HCT116 (cell line): ENCODE results near the gene ZCCHC13. TPM values are rescaled to one million over a fixed set of nuclear protein-coding genes. Genes with fewer than 3 reads are reported as not detected.

Source experiments
- ATAC-seq: fragments of 200-7000 bp; cut with Tn5 transposase; 2 replicates; pipeline ENCODE4 v1.9.1; 2020; ENCODE audit warnings: mild to moderate bottlenecking, moderate library complexity
- BruUV-seq: library from RNA; stranded (reverse); fragments of 400-500 nt; replicated peaks from 2 replicates; lab custom pipeline; 2021; lab: Mats Ljungman, UMichigan
- CTCF ChIA-PET: fragments of 300-600 bp; sonication (Branson Sonifier 250); formaldehyde crosslinking; loops from one replicate; lab custom pipeline; 2021; ENCODE audit warnings: antibody characterized with exemption; lab: Charles Lee
- POLR2A ChIA-PET: fragments of 300-600, 350-600 bp; sonication (Branson Sonifier 250); formaldehyde crosslinking; loops from one replicate; lab custom pipeline; 2021; ENCODE audit warnings: antibody characterized with exemption; lab: Charles Lee
- RAD21 ChIA-PET, 2 experiments: fragments of 300-600 bp; sonication (Branson Sonifier 250); formaldehyde crosslinking; loops; one replicate each; lab custom pipeline; 2023; ENCODE audit warnings: low total read pairs in 2 of 2; ENCODE audit not compliant: uncharacterized antibody in 2 of 2, unreplicated experiment in 2 of 2, low non-redundant PET in 1 of 2; lab: Charles Lee
- DNase-seq: peaks from one replicate; pipeline ENCODE4 v3.0.0-alpha.2; 2010; ENCODE audit warnings: low read depth, low spot score
- H2AFZ ChIP-seq: fragments of 200-600 bp; shearing (Covaris generic), sonication (generic); 2 replicates; pipeline ENCODE4 v1.6.1; 2017; ENCODE audit warnings: low read depth, mixed run types, mixed read lengths, antibody characterized with exemption, low read length; ENCODE audit not compliant: poor library complexity, severe bottlenecking
- H3K27ac ChIP-seq: 2 replicates; pipeline ENCODE4 v1.5.1; 2012; ENCODE audit warnings: low read depth, low read length
- H3K27me3 ChIP-seq: fragments of 200-600 bp; sonication (generic); 2 replicates; pipeline ENCODE4 v1.6.1; 2016; ENCODE audit warnings: mixed run types, low read length, mixed read lengths; ENCODE audit not compliant: insufficient read depth
- H3K36me3 ChIP-seq, 2 experiments: fragments of 200-500 bp in 1 of 2; fragments of 200-600 bp in 1 of 2; sonication (Bioruptor generic) in 1 of 2; sonication (generic) in 1 of 2; 2 replicates each; pipeline versions ENCODE4 v1.5.1 to v1.6.1; 2014 to 2016; ENCODE audit warnings: low read length in 2 of 2, inconsistent platforms in 1 of 2, mixed read lengths in 1 of 2, mixed run types in 1 of 2; ENCODE audit not compliant: insufficient read depth in 2 of 2, control insufficient read depth in 1 of 2
- H3K4me1 ChIP-seq, 2 experiments: fragments of 200-600 bp in 1 of 2; sonication (generic) in 1 of 2; 2 replicates each; pipeline versions ENCODE4 v1.5.1 to v1.6.1; 2012 to 2017; ENCODE audit warnings: low read length in 2 of 2, inconsistent platforms in 1 of 2, mild to moderate bottlenecking in 1 of 2, mixed read lengths in 1 of 2, mixed run types in 1 of 2, moderate library complexity in 1 of 2; ENCODE audit not compliant: insufficient read depth in 2 of 2, control insufficient read depth in 1 of 2
- H3K4me2 ChIP-seq: fragments of 200-600 bp; sonication (generic); 2 replicates; pipeline ENCODE4 v1.6.1; 2017; ENCODE audit warnings: mixed run types, low read length, mixed read lengths
- H3K4me3 ChIP-seq, 2 experiments: fragments of 200-600 bp in 1 of 2; sonication (generic) in 1 of 2; replicated peaks in 1 of 2; 2 replicates each; pipeline ENCODE4 v1.5.1; 2011 to 2016; ENCODE audit warnings: low read length in 2 of 2, control low read depth in 1 of 2, low read depth in 1 of 2, mild to moderate bottlenecking in 1 of 2, mixed read lengths in 1 of 2, mixed run types in 1 of 2
- H3K79me2 ChIP-seq: fragments of 200-600 bp; sonication (generic); 2 replicates; pipeline ENCODE4 v1.6.1; 2017; ENCODE audit warnings: mild to moderate bottlenecking, mixed run types, low read length, moderate library complexity, mixed read lengths; ENCODE audit not compliant: insufficient read depth
- H3K9ac ChIP-seq: fragments of 200-600 bp; sonication (generic); 2 replicates; pipeline ENCODE4 v1.6.1; 2016; ENCODE audit warnings: low read length, mixed read lengths
- H3K9me2 ChIP-seq: fragments of 200-600 bp; sonication (generic), shearing (Covaris generic); 2 replicates; pipeline ENCODE4 v1.6.1; 2017; ENCODE audit warnings: mixed run types, mild to moderate bottlenecking, moderate library complexity; ENCODE audit not compliant: insufficient read depth
- H3K9me3 ChIP-seq, 2 experiments: fragments of 200-500 bp in 1 of 2; fragments of 200-600 bp in 1 of 2; sonication (Bioruptor generic) in 1 of 2; sonication (generic) in 1 of 2; 2 replicates each; pipeline ENCODE4 v1.6.1; 2014 to 2017; ENCODE audit warnings: low read length in 2 of 2, mixed read lengths in 2 of 2, inconsistent platforms in 1 of 2, low read depth in 1 of 2, mild to moderate bottlenecking in 1 of 2, mixed run types in 1 of 2, moderate library complexity in 1 of 2; ENCODE audit not compliant: control insufficient read depth in 1 of 2, insufficient read depth in 1 of 2
- H4K20me1 ChIP-seq: fragments of 200-600 bp; sonication (generic), shearing (Covaris generic); 2 replicates; pipeline ENCODE4 v1.6.1; 2017; ENCODE audit warnings: mixed run types, mild to moderate bottlenecking, moderate library complexity; ENCODE audit not compliant: insufficient read depth
- CBX3 ChIP-seq: IDR thresholded peaks from 2 replicates; pipeline ENCODE4 v1.6.1; 2012; ENCODE audit warnings: low read depth
- CEBPB ChIP-seq: IDR thresholded peaks from 2 replicates; pipeline ENCODE4 v1.6.1; 2012; ENCODE audit warnings: low read depth
- CTCF ChIP-seq, 3 experiments: fragments of 200-600 bp in 1 of 3; sonication (generic) in 1 of 3; IDR thresholded peaks in 2 of 3; conservative IDR thresholded peaks in 1 of 3; 2 replicates each; pipeline ENCODE4 v1.5.1; 2012 to 2017; ENCODE audit warnings: low read depth in 2 of 3, low read length in 2 of 3, antibody characterized with exemption in 1 of 3, borderline replicate concordance in 1 of 3, control low read depth in 1 of 3, mild to moderate bottlenecking in 1 of 3, mixed read lengths in 1 of 3, mixed run types in 1 of 3, moderate library complexity in 1 of 3; ENCODE audit not compliant: insufficient read depth in 1 of 3
- EGR1 ChIP-seq: IDR thresholded peaks from 2 replicates; pipeline ENCODE4 v1.6.1; 2012; ENCODE audit warnings: low read depth
- EZH2 ChIP-seq: fragments of 200-600 bp; sonication (generic); IDR thresholded peaks from 2 replicates; pipeline ENCODE4 v1.6.1; 2017; ENCODE audit warnings: antibody characterized with exemption, mixed run types
- EZH2phosphoT487 ChIP-seq: fragments of 200-600 bp; IDR thresholded peaks from 2 replicates; pipeline ENCODE4 v1.6.1; 2018; ENCODE audit warnings: antibody characterized with exemption, borderline replicate concordance
- FOSL1 ChIP-seq: IDR thresholded peaks from 2 replicates; pipeline ENCODE4 v1.6.1; 2012; ENCODE audit warnings: low read depth
- POLR2A ChIP-seq: IDR thresholded peaks from 2 replicates; pipeline ENCODE4 v1.7.0; 2011; ENCODE audit warnings: borderline replicate concordance; ENCODE audit not compliant: insufficient read depth, insufficient read length; ENCODE audit errors: extremely low read depth
- POLR2AphosphoS5 ChIP-seq: IDR thresholded peaks from 2 replicates; pipeline ENCODE4 v1.6.1; 2011; ENCODE audit warnings: mild to moderate bottlenecking, low read depth, low read length, moderate library complexity
- RAD21 ChIP-seq: IDR thresholded peaks from 2 replicates; pipeline ENCODE4 v1.6.1; 2012; ENCODE audit warnings: low read depth, mild to moderate bottlenecking
- SP1 ChIP-seq: IDR thresholded peaks from 2 replicates; pipeline ENCODE4 v1.6.1; 2012; ENCODE audit warnings: low read depth
- SRF ChIP-seq: IDR thresholded peaks from 2 replicates; pipeline ENCODE4 v1.6.1; 2012; ENCODE audit warnings: low read depth
- TCF7L2 ChIP-seq: IDR thresholded peaks from 2 replicates; pipeline ENCODE4 v1.7.0; 2011; ENCODE audit warnings: borderline replicate concordance, inconsistent platforms; ENCODE audit not compliant: insufficient read depth, insufficient read length; ENCODE audit errors: extremely low read depth
- YY1 ChIP-seq: IDR thresholded peaks from 2 replicates; pipeline ENCODE4 v1.6.1; 2011; ENCODE audit warnings: low read length, low read depth, moderate library complexity, mild to moderate bottlenecking; ENCODE audit not compliant: insufficient replicate concordance; ENCODE audit errors: extremely low read depth
- ZNF274 ChIP-seq: fragments of 200-500 bp; sonication (Bioruptor generic); IDR thresholded peaks from 2 replicates; pipeline ENCODE4 v1.6.1; 2014; ENCODE audit warnings: mild to moderate bottlenecking, low read depth, low read length, inconsistent platforms
- intact Hi-C: fragments of 100-400 bp; cut with micrococcal nuclease; formaldehyde crosslinking; loops from 2 replicates; pipeline ENCODE4 v1.10.0; 2022
- total RNA-seq: library from RNA; stranded (reverse); gene quantifications from one replicate; pipeline ENCODE4 v1.2.1, GENCODE V29; 2021; ENCODE audit not compliant: unreplicated experiment
- TF ChIP-seq, protein P1 (sequence below): IDR thresholded peaks from 2 replicates; pipeline ENCODE4 v1.6.1; 2012
- TF ChIP-seq, protein P2 (sequence below): IDR thresholded peaks from 2 replicates; pipeline ENCODE4 v1.6.1; 2012

The ZCCHC13 gene
- total RNA-seq, 1 experiment from 2014 or later, result not detected

DNA sequence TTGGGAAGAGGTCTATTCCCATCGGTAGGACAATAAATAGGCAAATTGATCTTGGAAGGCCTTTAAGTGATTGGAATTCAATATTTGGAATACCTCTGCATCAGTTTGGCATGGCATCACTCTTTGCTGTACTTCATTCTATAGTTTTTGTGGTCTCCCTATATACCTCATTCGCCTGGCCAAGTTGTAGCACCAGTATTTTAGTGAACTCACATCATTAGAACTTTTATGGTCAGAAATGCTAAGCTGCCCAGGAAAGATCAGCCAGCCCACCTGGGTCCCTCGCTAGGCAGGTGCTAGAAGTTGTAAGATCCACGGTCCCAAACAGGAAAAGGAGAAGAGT, 40.3 kb downstream of the ZCCHC13 start:
- H3K4me1 ChIP-seq, result peaks cover 3 to 10% of the 10 kb centered on the region in 2 experiments; a peak in 1 of 4 replicates
- DNase-seq, result no peak
- ChIA-PET RAD21 (no interaction called here), POLR2A (no interaction called here), CTCF (interaction anchor here (1.0 to 2.3 kb wide), 3 partner anchors 9 to 488 kb away, joined by 3 to 8 read pairs (median 3); no protein-coding TSS in a partner anchor)
- intact Hi-C loops, result loop anchor here (1.0 to 10.0 kb wide), 5 partner anchors 99 to 489 kb away; no protein-coding TSS in a partner anchor
- ATAC-seq, result no peak
- no peak overlapping the region for H2AFZ ChIP-seq
- no peaks in the 10 kb centered on the region for H3K79me2 ChIP-seq
- H3K9me2 ChIP-seq, result no peaks in the 10 kb centered on the region
- no peak for TF ChIP-seq YY1
- no peak for TF ChIP-seq ZNF274
- TF ChIP-seq POLR2AphosphoS5, result no peak
- TF ChIP-seq EZH2phosphoT487, result no peak
- TF ChIP-seq SP1, result no peak
- TF ChIP-seq SRF, result no peak
- TF ChIP-seq, protein P1, sequence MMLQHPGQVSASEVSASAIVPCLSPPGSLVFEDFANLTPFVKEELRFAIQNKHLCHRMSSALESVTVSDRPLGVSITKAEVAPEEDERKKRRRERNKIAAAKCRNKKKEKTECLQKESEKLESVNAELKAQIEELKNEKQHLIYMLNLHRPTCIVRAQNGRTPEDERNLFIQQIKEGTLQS, result no peak
- TF ChIP-seq, protein P2, sequence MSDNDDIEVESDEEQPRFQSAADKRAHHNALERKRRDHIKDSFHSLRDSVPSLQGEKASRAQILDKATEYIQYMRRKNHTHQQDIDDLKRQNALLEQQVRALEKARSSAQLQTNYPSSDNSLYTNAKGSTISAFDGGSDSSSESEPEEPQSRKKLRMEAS, result no peak
- TF ChIP-seq CEBPB, result no peak
- no peak for TF ChIP-seq CTCF (IDR thresholded peaks at IDR 0.05 in 2 of 3, conservative IDR thresholded peaks at IDR 0.05 in 1 of 3; ENCODE audit: borderline replicate concordance in 1 of 3, insufficient read depth in 1 of 3, low read depth in 2 of 3, low read length in 2 of 3)
- no peak for TF ChIP-seq POLR2A
- no peak for TF ChIP-seq FOSL1
- no peak for TF ChIP-seq RAD21
- TF ChIP-seq EGR1, result no peak
- no peak for TF ChIP-seq CBX3
- TF ChIP-seq EZH2, result no peak
- TF ChIP-seq TCF7L2, result no peak
- no peaks in the 10 kb centered on the region for H3K36me3 ChIP-seq
- BruUV-seq, result no TSS peak
- H3K9ac ChIP-seq, result no peak overlapping the region
- no peak overlapping the region for H3K27ac ChIP-seq
- no peaks in the 10 kb centered on the region for H3K9me3 ChIP-seq
- H4K20me1 ChIP-seq, result no peaks in the 10 kb centered on the region
- H3K4me3 ChIP-seq, result no peak overlapping the region
- H3K4me2 ChIP-seq, result no peak overlapping the region; the same call in 1 of the 2 replicates
- no peaks in the 10 kb centered on the region for H3K27me3 ChIP-seq
